AG04449 (cell line): ENCODE data around the gene MMP14.

Source experiments
- CTCF ChIA-PET: fragments of 350-600 bp; formaldehyde crosslinking; extraction: SDS; loops from one replicate; lab custom pipeline; 2021; ENCODE audit warnings: antibody characterized with exemption; lab: Yijun Ruan, JAX
- POLR2A ChIA-PET: fragments of 400-600, 350-600 bp; formaldehyde crosslinking; extraction: SDS; loops from one replicate; lab custom pipeline; 2020; ENCODE audit warnings: antibody characterized with exemption, inconsistent platforms; lab: Yijun Ruan, JAX
- DNase-seq: peaks from one replicate; pipeline ENCODE4 v3.0.0-alpha.2; 2010; ENCODE audit warnings: low read depth, low spot score
- H3K4me3 ChIP-seq: 2 replicates; pipeline ENCODE4 v1.5.1; 2011; ENCODE audit warnings: low read depth, mild to moderate bottlenecking, control low read depth, low read length
- CTCF ChIP-seq: IDR thresholded peaks from one replicate; pipeline ENCODE4 v1.5.1; 2011; ENCODE audit warnings: mild to moderate bottlenecking, moderate library complexity, low read length, control low read depth, inconsistent platforms; ENCODE audit not compliant: insufficient read depth; ENCODE audit errors: missing control alignments

Gene MMP14

DNA sequence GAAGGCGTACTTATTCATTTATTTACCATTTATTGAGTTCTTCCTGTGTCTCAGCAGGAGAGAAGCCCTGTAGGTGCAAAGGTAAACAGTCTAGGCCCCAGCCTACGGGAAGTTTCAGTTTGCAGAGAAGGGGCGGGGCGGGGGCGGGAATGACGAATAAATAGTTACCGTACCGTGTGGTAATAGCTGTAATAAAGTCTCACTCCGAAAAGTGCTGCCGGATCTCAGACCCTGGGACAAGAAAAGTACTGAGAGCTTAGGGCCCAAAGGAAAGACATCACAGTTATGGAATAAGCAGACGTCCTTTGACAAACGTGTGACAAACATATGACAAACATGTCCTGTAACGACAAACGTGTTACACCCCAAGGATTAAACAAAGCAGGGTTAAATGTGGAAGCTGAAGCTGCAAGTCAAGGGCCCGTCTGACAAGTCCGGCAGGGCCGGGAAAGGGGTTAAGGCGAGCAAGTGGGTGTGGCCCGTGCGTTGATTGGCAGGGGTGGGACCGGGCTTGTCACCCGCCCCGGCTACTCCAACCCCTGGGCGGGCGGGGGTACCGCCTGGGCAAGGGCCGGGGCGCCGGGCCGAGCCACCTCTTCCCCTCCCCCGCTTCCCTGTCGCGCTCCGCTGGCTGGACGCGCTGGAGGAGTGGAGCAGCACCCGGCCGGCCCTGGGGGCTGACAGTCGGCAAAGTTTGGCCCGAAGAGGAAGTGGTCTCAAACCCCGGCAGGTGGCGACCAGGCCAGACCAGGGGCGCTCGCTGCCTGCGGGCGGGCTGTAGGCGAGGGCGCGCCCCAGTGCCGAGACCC, 35.0 kb downstream of the MMP14 start, which contains the start of gene LRP10:
TSS of gene LRP10 (plus strand) at position 517 of the 809 bp plus-strand sequence. CDS start 564 bp downstream, outside the sequence.
- ChIA-PET CTCF (interaction anchor here (0.6 to 7.9 kb wide), 27 partner anchors 9 to 315 kb away, joined by 3 to 189 read pairs (median 6); partner anchors contain the start of genes RBM23 and REM2), POLR2A (interaction anchor here (1.0 to 1.7 kb wide), 7 partner anchors 9 to 34 kb away, joined by 3 to 13 read pairs (median 3); partner anchors contain the start of gene REM2)
- peak within 1 kb of the TSS; percentile 81 for H3K4me3 ChIP-seq
- no peak for TF ChIP-seq CTCF
- no peak for DNase-seq

GRCh38 chr14:22872033-22872832, 35.8 kb downstream of the MMP14 start:
- H3K4me3 ChIP-seq, result peak overlapping the region; percentile 81
- peak; percentile 87 for TF ChIP-seq CTCF
- POLR2A ChIA-PET, result interaction anchor here (0.7 to 1.7 kb wide), 5 partner anchors 10 to 35 kb away, joined by 3 to 13 read pairs (median 3); partner anchors contain the start of gene REM2
- no peak for DNase-seq
- CTCF ChIA-PET, result interaction anchor here (0.6 to 7.9 kb wide), 48 partner anchors 10 to 483 kb away, joined by 3 to 189 read pairs (median 5); partner anchors contain the start of genes MMP14, OXA1L, RBM23 and REM2

- TF ChIP-seq CTCF, result no peak
- ChIA-PET POLR2A (interaction anchor here (0.7 to 1.5 kb wide), 3 partner anchors 9 to 36 kb away, joined by 3 to 6 read pairs (median 3); no protein-coding TSS in a partner anchor), CTCF (interaction anchor here (0.6 to 7.9 kb wide), 50 partner anchors 10 to 483 kb away, joined by 3 to 189 read pairs (median 4); partner anchors contain the start of genes MMP14, OXA1L, RBM23 and REM2)
- DNase-seq, result no peak
- peak overlapping the region; percentile 81 for H3K4me3 ChIP-seq
Observed at GRCh38 chr14:22872833-22873520, 36.6 kb downstream of the MMP14 start.

DNA sequence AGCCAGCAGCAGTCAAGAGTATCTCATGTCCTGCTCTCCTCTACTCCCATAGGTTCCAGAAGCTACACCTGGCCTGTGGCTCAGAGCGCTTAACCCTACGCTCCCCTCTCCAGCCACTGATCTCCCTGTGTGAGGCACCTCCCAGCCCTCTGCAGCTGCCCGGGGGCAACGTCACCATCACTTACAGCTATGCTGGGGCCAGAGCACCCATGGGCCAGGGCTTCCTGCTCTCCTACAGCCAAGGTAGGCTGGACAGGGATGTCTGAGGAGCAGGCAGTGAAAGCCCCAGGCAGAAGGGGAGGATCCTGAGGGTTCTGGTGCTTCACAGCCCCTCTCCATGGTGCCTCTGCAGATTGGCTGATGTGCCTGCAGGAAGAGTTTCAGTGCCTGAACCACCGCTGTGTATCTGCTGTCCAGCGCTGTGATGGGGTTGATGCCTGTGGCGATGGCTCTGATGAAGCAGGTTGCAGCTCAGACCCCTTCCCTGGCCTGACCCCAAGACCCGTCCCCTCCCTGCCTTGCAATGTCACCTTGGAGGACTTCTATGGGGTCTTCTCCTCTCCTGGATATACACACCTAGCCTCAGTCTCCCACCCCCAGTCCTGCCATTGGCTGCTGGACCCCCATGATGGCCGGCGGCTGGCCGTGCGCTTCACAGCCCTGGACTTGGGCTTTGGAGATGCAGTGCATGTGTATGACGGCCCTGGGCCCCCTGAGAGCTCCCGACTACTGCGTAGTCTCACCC, 38.8 kb downstream of the MMP14 start:
- no peak for DNase-seq
- ChIA-PET POLR2A (no interaction called here), CTCF (interaction anchor here (0.7 to 7.9 kb wide), 7 partner anchors 11 to 484 kb away, joined by 3 to 189 read pairs (median 36); partner anchors contain the start of gene REM2)
- H3K4me3 ChIP-seq, result no peak overlapping the region
- no peak for TF ChIP-seq CTCF

DNA sequence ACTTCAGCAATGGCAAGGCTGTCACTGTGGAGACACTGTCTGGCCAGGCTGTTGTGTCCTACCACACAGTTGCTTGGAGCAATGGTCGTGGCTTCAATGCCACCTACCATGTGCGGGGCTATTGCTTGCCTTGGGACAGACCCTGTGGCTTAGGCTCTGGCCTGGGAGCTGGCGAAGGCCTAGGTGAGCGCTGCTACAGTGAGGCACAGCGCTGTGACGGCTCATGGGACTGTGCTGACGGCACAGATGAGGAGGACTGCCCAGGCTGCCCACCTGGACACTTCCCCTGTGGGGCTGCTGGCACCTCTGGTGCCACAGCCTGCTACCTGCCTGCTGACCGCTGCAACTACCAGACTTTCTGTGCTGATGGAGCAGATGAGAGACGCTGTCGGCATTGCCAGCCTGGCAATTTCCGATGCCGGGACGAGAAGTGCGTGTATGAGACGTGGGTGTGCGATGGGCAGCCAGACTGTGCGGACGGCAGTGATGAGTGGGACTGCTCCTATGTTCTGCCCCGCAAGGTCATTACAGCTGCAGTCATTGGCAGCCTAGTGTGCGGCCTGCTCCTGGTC, 39.4 kb downstream of the MMP14 start:
- no peak for TF ChIP-seq CTCF
- POLR2A ChIA-PET, result interaction anchor here (0.6 kb wide), 1 partner anchor 217 kb away, joined by 3 read pairs; no protein-coding TSS in a partner anchor
- DNase-seq, result no peak
- H3K4me3 ChIP-seq, result no peak overlapping the region
- CTCF ChIA-PET, result interaction anchor here (0.7 to 7.9 kb wide), 4 partner anchors 10 to 319 kb away, joined by 3 to 189 read pairs (median 130); partner anchors contain the start of gene REM2
